H1 (cell line): ENCODE results near the gene TEAD1. TPM values are rescaled to one million over a fixed set of nuclear protein-coding genes. Genes with fewer than 3 reads are reported as not detected.

Experiments used
- ATF3 ChIP-seq: IDR thresholded peaks from 2 replicates; pipeline ENCODE4 v1.6.1; 2011; ENCODE audit warnings: low read depth, mild to moderate bottlenecking, low read length; ENCODE audit not compliant: insufficient read depth
- CBX5 ChIP-seq: fragments of 300-800, 300-1000 bp; sonication (generic); IDR thresholded peaks from 2 replicates; pipeline ENCODE4 v1.7.1; 2016; ENCODE audit warnings: antibody characterized with exemption, low read length, low read depth
- CBX8 ChIP-seq: fragments of 300-800, 300-1000 bp; sonication (generic); IDR thresholded peaks from 2 replicates; pipeline ENCODE4 v1.7.1; 2016; ENCODE audit warnings: low read depth, low read length, borderline replicate concordance
- CEBPB ChIP-seq: IDR thresholded peaks from 2 replicates; pipeline ENCODE4 v1.6.1; 2012; ENCODE audit warnings: low read depth, low read length
- EGR1 ChIP-seq: IDR thresholded peaks from 2 replicates; pipeline ENCODE4 v1.6.1; 2011; ENCODE audit warnings: low read depth, low read length, borderline replicate concordance
- KDM4A ChIP-seq: IDR thresholded peaks from one replicate; pipeline ENCODE4 v1.7.1; 2012; ENCODE audit warnings: low read depth, mild to moderate bottlenecking, moderate library complexity, low read length, inconsistent platforms; ENCODE audit not compliant: severe bottlenecking
- RAD21 ChIP-seq, 2 experiments: IDR thresholded peaks in 1 of 2; conservative IDR thresholded peaks in 1 of 2; 2 replicates each; pipeline ENCODE4 v1.6.1; 2011; ENCODE audit warnings: low read depth in 2 of 2, low read length in 2 of 2, improper control_type of control experiment in 1 of 2, inconsistent platforms in 1 of 2, mild to moderate bottlenecking in 1 of 2, moderate library complexity in 1 of 2
- SIRT6 ChIP-seq: IDR thresholded peaks from one replicate; pipeline ENCODE4 v1.7.1; 2012; ENCODE audit warnings: low read length, inconsistent platforms
- TAF1 ChIP-seq: IDR thresholded peaks from 2 replicates; pipeline ENCODE4 v1.6.1; 2011; ENCODE audit warnings: mild to moderate bottlenecking, low read depth, low read length
- TEAD4 ChIP-seq: IDR thresholded peaks from 2 replicates; pipeline ENCODE4 v1.6.1; 2012; ENCODE audit warnings: low read depth, low read length, inconsistent platforms, mixed read lengths
- polyA plus RNA-seq, 7 experiments: library from polyadenylated mRNA; depleted of rRNA in 3 of 7; stranded (reverse) in 5 of 7; unstranded in 2 of 7; fragments of >200 nt in 5 of 7; fragments of 200-250 nt in 2 of 7; gene quantifications; 1 replicate in 5 of 7; 2 replicates in 1 of 7; 4 replicates in 1 of 7; pipeline versions ENCODE4 v1.2.1 to v1.2.3, GENCODE V29; 2011 to 2013; ENCODE audit warnings: missing spikeins in 2 of 7, mixed read lengths in 2 of 7
- total RNA-seq: library from RNA; stranded (reverse); fragmentation: NEBNext Ultra II Directional; extraction: Animal tissue kit (Norgen Biotek cat#: 25700); gene quantifications from 2 replicates; pipeline ENCODE4 v1.2.1, GENCODE V29; 2021

The TEAD1 gene
- total and polyA plus RNA-seq, 2 of the 8 experiments (the other 6 are each of a cell fraction or from before 2014, with no cell fraction given) = 15.6 to 67.4 TPM

- TF ChIP-seq EGR1 (no peak), ATF3 (no peak), KDM4A (no peak), CEBPB (no peak), RAD21 (IDR thresholded peaks at IDR 0.05 in 1 of 2, conservative IDR thresholded peaks at IDR 0.05 in 1 of 2; ENCODE audit: low read depth in 2 of 2, low read length in 2 of 2) (no peak), TAF1 (peak; percentile 58), SIRT6 (no peak), CBX8 (no peak), CBX5 (no peak), TEAD4 (peak; percentile 87)
Measured at GRCh38 chr11:12864316-12865156, 190.3 kb downstream of the TEAD1 start (continued).
